PC-9 (cell line): ENCODE data around the gene PLXNC1.

Source experiments
- CTCF ChIP-seq: fragments of 200-600 bp; sonication (generic); conservative IDR thresholded peaks from 2 replicates; pipeline ENCODE4 v1.6.1; 2017; ENCODE audit warnings: mixed run types, antibody characterized with exemption, mild to moderate bottlenecking, moderate library complexity
- EZH2 ChIP-seq: fragments of 200-600 bp; sonication (generic); IDR thresholded peaks from 2 replicates; pipeline ENCODE4 v1.8.0; 2017; ENCODE audit warnings: antibody characterized with exemption, low read depth

GRCh38 chr12:94116191-94116590 lies 32.2 kb upstream of the PLXNC1 start:
- TF ChIP-seq CTCF (no peak), EZH2 (no peak)
